Kidney (tissue), 14 donors: ENCODE data around the gene VPS8. TPM values are rescaled to one million over a fixed set of nuclear protein-coding genes. Genes with fewer than 3 reads are reported as not detected.

Source experiments
- DNase-seq, 5 donors: peaks; one replicate each; pipeline ENCODE4 v3.0.0-alpha.2; 2013 to 2020
- FAIRE-seq: peaks from 2 replicates; lab custom pipeline; 2012; peaks lifted over from hg19 to GRCh38; lab: Jason Lieb, UNC
- H3K27ac ChIP-seq, 2 donors: one replicate each; pipeline ENCODE4 v1.7.0; 2013; ENCODE audit warnings: low read depth in 2 of 2, low read length in 2 of 2, inconsistent platforms in 1 of 2
- H3K27me3 ChIP-seq: one replicate; pipeline ENCODE4 v1.7.1; 2013; ENCODE audit warnings: low read length, inconsistent platforms; ENCODE audit not compliant: control insufficient read depth, insufficient read depth
- H3K36me3 ChIP-seq, 3 donors: one replicate each; pipeline versions ENCODE4 v1.7.0 to v1.7.1; 2013; ENCODE audit warnings: low read length in 3 of 3, control low read depth in 1 of 3, inconsistent platforms in 1 of 3; ENCODE audit not compliant: insufficient read depth in 3 of 3, control insufficient read depth in 2 of 3
- H3K4me1 ChIP-seq, 3 donors: one replicate each; pipeline versions ENCODE4 v1.7.0 to v1.7.1; 2013; ENCODE audit warnings: low read length in 3 of 3, inconsistent platforms in 1 of 3, low read depth in 1 of 3; ENCODE audit not compliant: control insufficient read depth in 2 of 3, insufficient read depth in 2 of 3
- H3K4me3 ChIP-seq, 3 donors: one replicate each; pipeline versions ENCODE4 v1.7.0 to v1.8.1; 2013; ENCODE audit warnings: low read length in 3 of 3, control low read depth in 1 of 3, inconsistent platforms in 1 of 3
- H3K9ac ChIP-seq, 3 donors: one replicate each; pipeline versions ENCODE4 v1.7.0 to v1.7.1; 2013; ENCODE audit warnings: low read length in 3 of 3, control low read depth in 1 of 3, inconsistent platforms in 1 of 3
- H3K9me3 ChIP-seq, 3 donors: one replicate each; pipeline versions ENCODE4 v1.7.0 to v1.7.1; 2013; ENCODE audit warnings: low read length in 3 of 3, control low read depth in 1 of 3, inconsistent platforms in 1 of 3; ENCODE audit not compliant: control insufficient read depth in 2 of 3, insufficient read depth in 1 of 3
- intact Hi-C: fragments of 100-400 bp; cut with DNase I; formaldehyde crosslinking; loops from one replicate; pipeline ENCODE4 v1.11.1; 2022
- polyA plus RNA-seq: library from polyadenylated mRNA; stranded (reverse); fragments of 350-450 nt; fragmentation: Illumina TruSeq; extraction: RNeasy Lipid Tissue Mini Kit (QIAGEN cat#74804); gene quantifications from one replicate; pipeline ENCODE4 v1.2.3, GENCODE V29; 2014; ENCODE audit warnings: low read depth, low replicate concordance; ENCODE audit not compliant: insufficient read depth
- total RNA-seq: library from RNA; stranded (reverse); fragmentation: NEBNext Ultra II Directional; extraction: Animal tissue kit (Norgen Biotek cat#: 25700); gene quantifications from one replicate; pipeline ENCODE4 v1.2.1, GENCODE V29; 2021
- TF ChIP-seq, protein P1 (sequence below): IDR thresholded peaks from 3 replicates; pipeline ENCODE4 v1.5.1; 2012; ENCODE audit warnings: mild to moderate bottlenecking, moderate library complexity, borderline replicate concordance; ENCODE audit not compliant: insufficient read depth; ENCODE audit errors: extremely low read depth
- donor health status: control.
- donor health status: control.
- donor health status: control.
- donor health status: control.
- donor health status: control.
- donor health status: DM: yes; HTN: yes; CAD: no.
- donor health status: Normal renal cell carcinoma (clear cell type).

Gene VPS8
- total and polyA plus RNA-seq, 2 donors from 2014 or later: 10.8 to 55.0 TPM

DNA sequence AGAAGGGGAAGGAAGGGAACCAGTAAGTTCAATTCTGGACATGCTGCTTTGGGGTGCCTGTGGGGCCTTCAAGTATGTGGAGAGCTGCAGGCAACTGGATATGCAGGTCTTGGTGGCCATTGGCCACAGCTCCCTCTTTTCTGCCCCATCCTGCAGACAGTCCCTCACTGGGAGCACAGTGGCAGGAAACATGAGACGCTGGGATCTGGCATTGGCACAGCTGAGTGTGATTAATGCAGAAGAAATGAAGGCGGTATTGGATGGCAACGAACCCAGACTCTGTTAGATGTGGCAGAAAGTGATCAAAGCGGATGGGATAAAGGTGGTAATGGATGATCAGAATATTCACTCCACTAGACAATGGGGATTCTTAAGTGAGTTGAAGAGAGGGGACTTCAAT lies 23.2 kb upstream of the VPS8 start:
- intact Hi-C loops: no loop called here
- Histone ChIP-seq H3K36me3 (no peaks in the 10 kb centered on the region), H3K27ac (no peak overlapping the region), H3K9me3 (no peaks in the 10 kb centered on the region), H3K4me3 (no peak overlapping the region), H3K4me1 (no peaks in the 10 kb centered on the region), H3K9ac (no peak overlapping the region), H3K27me3 (no peaks in the 10 kb centered on the region)
- DNase-seq (peak in 2 of 5 donors; percentile 32 to 35), FAIRE-seq (no peak)
- TF ChIP-seq, protein P1, sequence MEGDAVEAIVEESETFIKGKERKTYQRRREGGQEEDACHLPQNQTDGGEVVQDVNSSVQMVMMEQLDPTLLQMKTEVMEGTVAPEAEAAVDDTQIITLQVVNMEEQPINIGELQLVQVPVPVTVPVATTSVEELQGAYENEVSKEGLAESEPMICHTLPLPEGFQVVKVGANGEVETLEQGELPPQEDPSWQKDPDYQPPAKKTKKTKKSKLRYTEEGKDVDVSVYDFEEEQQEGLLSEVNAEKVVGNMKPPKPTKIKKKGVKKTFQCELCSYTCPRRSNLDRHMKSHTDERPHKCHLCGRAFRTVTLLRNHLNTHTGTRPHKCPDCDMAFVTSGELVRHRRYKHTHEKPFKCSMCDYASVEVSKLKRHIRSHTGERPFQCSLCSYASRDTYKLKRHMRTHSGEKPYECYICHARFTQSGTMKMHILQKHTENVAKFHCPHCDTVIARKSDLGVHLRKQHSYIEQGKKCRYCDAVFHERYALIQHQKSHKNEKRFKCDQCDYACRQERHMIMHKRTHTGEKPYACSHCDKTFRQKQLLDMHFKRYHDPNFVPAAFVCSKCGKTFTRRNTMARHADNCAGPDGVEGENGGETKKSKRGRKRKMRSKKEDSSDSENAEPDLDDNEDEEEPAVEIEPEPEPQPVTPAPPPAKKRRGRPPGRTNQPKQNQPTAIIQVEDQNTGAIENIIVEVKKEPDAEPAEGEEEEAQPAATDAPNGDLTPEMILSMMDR: no peak

DNA sequence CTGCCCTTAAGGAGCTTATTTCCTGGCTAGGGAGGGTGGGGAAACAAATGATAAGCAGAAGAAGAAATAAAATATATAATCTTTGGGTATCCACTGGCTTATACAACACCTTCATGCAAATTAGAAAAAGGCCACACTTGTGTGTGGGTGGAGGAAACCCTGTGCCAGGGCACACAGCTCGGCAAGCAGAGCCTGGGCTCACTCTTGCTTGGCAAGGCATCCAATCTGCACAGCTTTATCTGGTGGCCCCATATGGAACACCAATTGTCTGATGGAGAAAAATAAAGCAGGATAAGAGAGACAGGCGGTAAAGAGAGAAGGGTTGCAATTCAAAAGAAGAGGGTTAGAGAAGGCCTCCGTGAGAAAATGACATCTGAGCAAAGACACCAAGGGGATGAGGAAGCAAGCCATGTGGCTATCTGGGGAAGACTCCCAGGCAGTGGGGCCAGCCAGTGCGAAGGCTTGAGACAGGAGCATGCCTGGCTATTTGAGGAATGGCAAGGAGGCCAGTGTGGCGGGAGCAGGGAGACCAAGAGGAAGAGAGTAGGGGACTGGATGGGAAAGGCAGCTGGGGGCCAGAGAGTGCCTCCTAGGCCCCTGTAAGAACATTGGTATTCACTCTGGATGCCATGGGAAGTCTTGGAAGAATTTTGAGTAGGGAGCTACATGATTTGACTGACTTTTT lies 22.5 kb upstream of the VPS8 start:
- no peak overlapping the region for H3K4me3 ChIP-seq
- DNase-seq (peak in 1 of 5 donors; percentile 34), FAIRE-seq (no peak)
- TF ChIP-seq, protein P1: no peak
- no peaks in the 10 kb centered on the region for H3K27me3 ChIP-seq
- H3K27ac ChIP-seq: no peak overlapping the region
- H3K4me1 ChIP-seq: no peaks in the 10 kb centered on the region
- H3K9me3 ChIP-seq: no peaks in the 10 kb centered on the region
- H3K9ac ChIP-seq: no peak overlapping the region
- intact Hi-C loops: no loop called here
- no peaks in the 10 kb centered on the region for H3K36me3 ChIP-seq

DNA sequence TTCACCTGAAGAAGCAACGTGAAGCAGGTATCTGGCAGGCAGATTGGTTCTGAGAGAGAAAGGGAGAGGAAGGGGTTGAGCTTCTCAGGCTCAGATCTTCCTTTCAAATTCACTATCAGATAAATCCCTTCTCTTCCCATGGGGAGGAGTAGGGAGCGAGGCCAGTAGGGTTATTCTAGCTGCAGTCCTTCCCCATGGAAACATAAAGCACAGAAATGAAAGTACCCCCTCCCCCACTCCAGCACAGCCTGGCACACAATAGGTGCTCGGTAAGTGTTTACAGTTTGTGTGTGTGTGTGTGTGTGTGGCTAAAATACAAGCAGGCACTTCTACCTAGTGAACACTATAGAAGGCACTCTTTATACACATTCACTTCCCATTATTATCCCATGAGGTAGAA lies 20.8 kb upstream of the VPS8 start:
- DNase-seq: no peak
- Histone ChIP-seq H3K4me3 (no peak overlapping the region), H3K9me3 (no peaks in the 10 kb centered on the region), H3K4me1 (no peaks in the 10 kb centered on the region), H3K27ac (no peak overlapping the region), H3K9ac (no peak overlapping the region), H3K36me3 (no peaks in the 10 kb centered on the region), H3K27me3 (no peaks in the 10 kb centered on the region)
- intact Hi-C loops: no loop called here
- TF ChIP-seq, protein P1: no peak
- no peak for FAIRE-seq
